ENCODE data around the gene MMEL1.

DNA sequence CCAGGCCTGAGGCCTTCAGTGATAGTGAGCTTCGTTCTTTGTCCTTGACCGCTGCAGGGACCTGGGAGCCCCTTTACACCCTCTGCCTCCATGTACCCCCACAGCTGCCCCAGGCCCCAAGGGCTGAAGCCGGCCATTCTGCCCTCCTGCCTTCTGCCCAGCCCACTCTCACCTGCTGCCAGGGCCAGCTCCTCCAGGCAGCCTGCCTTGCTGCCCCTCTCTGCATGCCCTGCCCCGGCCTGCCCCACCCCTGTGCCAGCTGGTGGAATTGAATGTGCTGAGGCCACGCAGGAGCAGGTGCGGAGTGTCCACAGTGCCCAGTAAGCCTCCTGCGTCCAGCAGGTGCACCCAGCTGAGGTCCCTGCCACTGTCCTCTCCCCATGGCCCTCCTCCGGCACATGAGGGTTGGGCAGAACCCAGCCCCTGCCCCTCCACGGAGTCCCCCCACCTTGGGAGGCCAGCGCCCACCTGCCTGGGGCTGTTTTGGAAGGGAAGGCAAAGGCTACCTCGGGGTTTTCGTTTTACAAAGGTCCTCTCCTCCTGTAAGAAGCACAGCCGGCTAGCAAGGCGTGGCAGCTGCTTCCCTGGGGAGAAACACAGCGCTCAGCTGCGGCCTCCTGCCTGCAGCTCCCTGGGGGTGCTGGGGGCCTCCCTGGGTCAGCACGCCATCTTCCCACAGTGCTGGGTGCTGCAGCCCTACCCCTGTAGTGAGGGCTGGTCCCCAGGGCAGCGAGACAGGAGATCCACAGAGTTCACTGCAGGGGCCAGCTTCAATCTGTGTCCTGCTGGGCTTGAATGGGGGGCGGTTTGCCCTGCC is 21.0 kb downstream of the MMEL1 start:
- no peak for TF ChIP-seq REST (IDR thresholded peaks at IDR 0.05; ENCODE audit: unreplicated experiment)
- no peak for TF ChIP-seq EZH2 (IDR thresholded peaks at IDR 0.05; ENCODE audit: low read depth, unreplicated experiment)
- TF ChIP-seq POLR2AphosphoS5 (IDR thresholded peaks at IDR 0.05; ENCODE audit: low read depth): no peak
- TF ChIP-seq, protein P1, sequence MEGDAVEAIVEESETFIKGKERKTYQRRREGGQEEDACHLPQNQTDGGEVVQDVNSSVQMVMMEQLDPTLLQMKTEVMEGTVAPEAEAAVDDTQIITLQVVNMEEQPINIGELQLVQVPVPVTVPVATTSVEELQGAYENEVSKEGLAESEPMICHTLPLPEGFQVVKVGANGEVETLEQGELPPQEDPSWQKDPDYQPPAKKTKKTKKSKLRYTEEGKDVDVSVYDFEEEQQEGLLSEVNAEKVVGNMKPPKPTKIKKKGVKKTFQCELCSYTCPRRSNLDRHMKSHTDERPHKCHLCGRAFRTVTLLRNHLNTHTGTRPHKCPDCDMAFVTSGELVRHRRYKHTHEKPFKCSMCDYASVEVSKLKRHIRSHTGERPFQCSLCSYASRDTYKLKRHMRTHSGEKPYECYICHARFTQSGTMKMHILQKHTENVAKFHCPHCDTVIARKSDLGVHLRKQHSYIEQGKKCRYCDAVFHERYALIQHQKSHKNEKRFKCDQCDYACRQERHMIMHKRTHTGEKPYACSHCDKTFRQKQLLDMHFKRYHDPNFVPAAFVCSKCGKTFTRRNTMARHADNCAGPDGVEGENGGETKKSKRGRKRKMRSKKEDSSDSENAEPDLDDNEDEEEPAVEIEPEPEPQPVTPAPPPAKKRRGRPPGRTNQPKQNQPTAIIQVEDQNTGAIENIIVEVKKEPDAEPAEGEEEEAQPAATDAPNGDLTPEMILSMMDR (conservative IDR thresholded peaks at IDR 0.05; ENCODE audit: low read depth in 2 of 2): no peak
- TF ChIP-seq EZH2phosphoT487 (IDR thresholded peaks at IDR 0.05; ENCODE audit: unreplicated experiment): no peak
- no peak for TF ChIP-seq CREB1 (CRISPR knock-in tag; IDR thresholded peaks at IDR 0.05; ENCODE audit: low read depth)
- no peak for TF ChIP-seq JUNB (IDR thresholded peaks at IDR 0.05; ENCODE audit: unreplicated experiment)
- no peak for TF ChIP-seq ZNF114 (CRISPR knock-in tag; IDR thresholded peaks at IDR 0.05)
- TF ChIP-seq, protein P2, sequence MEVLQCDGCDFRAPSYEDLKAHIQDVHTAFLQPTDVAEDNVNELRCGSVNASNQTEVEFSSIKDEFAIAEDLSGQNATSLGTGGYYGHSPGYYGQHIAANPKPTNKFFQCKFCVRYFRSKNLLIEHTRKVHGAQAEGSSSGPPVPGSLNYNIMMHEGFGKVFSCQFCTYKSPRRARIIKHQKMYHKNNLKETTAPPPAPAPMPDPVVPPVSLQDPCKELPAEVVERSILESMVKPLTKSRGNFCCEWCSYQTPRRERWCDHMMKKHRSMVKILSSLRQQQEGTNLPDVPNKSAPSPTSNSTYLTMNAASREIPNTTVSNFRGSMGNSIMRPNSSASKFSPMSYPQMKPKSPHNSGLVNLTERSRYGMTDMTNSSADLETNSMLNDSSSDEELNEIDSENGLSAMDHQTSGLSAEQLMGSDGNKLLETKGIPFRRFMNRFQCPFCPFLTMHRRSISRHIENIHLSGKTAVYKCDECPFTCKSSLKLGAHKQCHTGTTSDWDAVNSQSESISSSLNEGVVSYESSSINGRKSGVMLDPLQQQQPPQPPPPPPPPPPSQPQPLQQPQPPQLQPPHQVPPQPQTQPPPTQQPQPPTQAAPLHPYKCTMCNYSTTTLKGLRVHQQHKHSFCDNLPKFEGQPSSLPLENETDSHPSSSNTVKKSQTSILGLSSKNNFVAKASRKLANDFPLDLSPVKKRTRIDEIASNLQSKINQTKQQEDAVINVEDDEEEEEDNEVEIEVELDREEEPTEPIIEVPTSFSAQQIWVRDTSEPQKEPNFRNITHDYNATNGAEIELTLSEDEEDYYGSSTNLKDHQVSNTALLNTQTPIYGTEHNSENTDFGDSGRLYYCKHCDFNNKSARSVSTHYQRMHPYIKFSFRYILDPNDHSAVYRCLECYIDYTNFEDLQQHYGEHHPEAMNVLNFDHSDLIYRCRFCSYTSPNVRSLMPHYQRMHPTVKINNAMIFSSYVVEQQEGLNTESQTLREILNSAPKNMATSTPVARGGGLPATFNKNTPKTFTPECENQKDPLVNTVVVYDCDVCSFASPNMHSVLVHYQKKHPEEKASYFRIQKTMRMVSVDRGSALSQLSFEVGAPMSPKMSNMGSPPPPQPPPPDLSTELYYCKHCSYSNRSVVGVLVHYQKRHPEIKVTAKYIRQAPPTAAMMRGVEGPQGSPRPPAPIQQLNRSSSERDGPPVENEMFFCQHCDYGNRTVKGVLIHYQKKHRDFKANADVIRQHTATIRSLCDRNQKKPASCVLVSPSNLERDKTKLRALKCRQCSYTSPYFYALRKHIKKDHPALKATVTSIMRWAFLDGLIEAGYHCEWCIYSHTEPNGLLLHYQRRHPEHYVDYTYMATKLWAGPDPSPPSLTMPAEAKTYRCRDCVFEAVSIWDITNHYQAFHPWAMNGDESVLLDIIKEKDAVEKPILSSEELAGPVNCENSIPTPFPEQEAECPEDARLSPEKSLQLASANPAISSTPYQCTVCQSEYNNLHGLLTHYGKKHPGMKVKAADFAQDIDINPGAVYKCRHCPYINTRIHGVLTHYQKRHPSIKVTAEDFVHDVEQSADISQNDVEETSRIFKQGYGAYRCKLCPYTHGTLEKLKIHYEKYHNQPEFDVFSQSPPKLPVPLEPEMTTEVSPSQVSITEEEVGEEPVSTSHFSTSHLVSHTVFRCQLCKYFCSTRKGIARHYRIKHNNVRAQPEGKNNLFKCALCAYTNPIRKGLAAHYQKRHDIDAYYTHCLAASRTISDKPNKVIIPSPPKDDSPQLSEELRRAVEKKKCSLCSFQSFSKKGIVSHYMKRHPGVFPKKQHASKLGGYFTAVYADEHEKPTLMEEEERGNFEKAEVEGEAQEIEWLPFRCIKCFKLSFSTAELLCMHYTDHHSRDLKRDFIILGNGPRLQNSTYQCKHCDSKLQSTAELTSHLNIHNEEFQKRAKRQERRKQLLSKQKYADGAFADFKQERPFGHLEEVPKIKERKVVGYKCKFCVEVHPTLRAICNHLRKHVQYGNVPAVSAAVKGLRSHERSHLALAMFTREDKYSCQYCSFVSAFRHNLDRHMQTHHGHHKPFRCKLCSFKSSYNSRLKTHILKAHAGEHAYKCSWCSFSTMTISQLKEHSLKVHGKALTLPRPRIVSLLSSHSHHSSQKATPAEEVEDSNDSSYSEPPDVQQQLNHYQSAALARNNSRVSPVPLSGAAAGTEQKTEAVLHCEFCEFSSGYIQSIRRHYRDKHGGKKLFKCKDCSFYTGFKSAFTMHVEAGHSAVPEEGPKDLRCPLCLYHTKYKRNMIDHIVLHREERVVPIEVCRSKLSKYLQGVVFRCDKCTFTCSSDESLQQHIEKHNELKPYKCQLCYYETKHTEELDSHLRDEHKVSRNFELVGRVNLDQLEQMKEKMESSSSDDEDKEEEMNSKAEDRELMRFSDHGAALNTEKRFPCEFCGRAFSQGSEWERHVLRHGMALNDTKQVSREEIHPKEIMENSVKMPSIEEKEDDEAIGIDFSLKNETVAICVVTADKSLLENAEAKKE (CRISPR knock-in tag; IDR thresholded peaks at IDR 0.05): no peak
- TF ChIP-seq NANOG (IDR thresholded peaks at IDR 0.05; ENCODE audit: borderline replicate concordance): no peak
- no peak for TF ChIP-seq STAT1 (IDR thresholded peaks at IDR 0.05; ENCODE audit: unreplicated experiment)
- no peak for TF ChIP-seq ETS1 (IDR thresholded peaks at IDR 0.05)

All from GM23338 (cell line).